Left ventricle myocardium inferior (tissue), 1 donor: ENCODE data around the gene ABHD14A. TPM values are rescaled to one million over a fixed set of nuclear protein-coding genes. Genes with fewer than 3 reads are reported as not detected.

Experiments used
- DNase-seq: peaks from one replicate; pipeline ENCODE4 v3.0.0-alpha.2; 2020
- H3K27ac ChIP-seq: fragments of 200-600 bp; replicated peaks from 2 replicates; pipeline ENCODE4 v1.8.0; 2021
- H3K27me3 ChIP-seq: fragments of 200-600 bp; 2 replicates; pipeline ENCODE4 v1.8.0; 2021; ENCODE audit warnings: low read depth
- H3K36me3 ChIP-seq: fragments of 200-600 bp; 2 replicates; pipeline ENCODE4 v1.8.0; 2021
- H3K4me1 ChIP-seq: fragments of 200-600 bp; 2 replicates; pipeline ENCODE4 v1.8.0; 2021
- H3K4me3 ChIP-seq: fragments of 200-600 bp; 2 replicates; pipeline ENCODE4 v1.8.0; 2021; ENCODE audit warnings: mild to moderate bottlenecking, moderate library complexity
- H3K9me3 ChIP-seq: fragments of 200-600 bp; replicated peaks from 2 replicates; pipeline ENCODE4 v1.8.0; 2021
- CTCF ChIP-seq: fragments of 200-600 bp; IDR thresholded peaks from 2 replicates; pipeline ENCODE4 v1.8.0; 2021; ENCODE audit warnings: antibody characterized with exemption, mild to moderate bottlenecking, borderline replicate concordance
- intact Hi-C: fragments of 100-400 bp; cut with micrococcal nuclease; formaldehyde crosslinking; loops from one replicate; pipeline ENCODE4 v1.11.0; 2022
- total RNA-seq: library from RNA; stranded (reverse); fragmentation: NEBNext Ultra II Directional; extraction: Animal tissue kit (Norgen Biotek cat#: 25700); gene quantifications from one replicate; pipeline ENCODE4 v1.2.1, GENCODE V29; 2021
- donor health status: DM: no; HTN: yes; CAD: no; lungs with severe emphysema.

The ABHD14A gene
- total RNA-seq, 1 donor from 2014 or later: 25.8 TPM

- intact Hi-C loops: loop anchor here (5.0 to 10.0 kb wide), 2 partner anchors 53 to 141 kb away; partner anchors contain the start of gene DUSP7
- H3K27ac ChIP-seq: no peak overlapping the region
- no peak overlapping the region for H3K4me3 ChIP-seq
- no peaks in the 10 kb centered on the region for H3K27me3 ChIP-seq
- H3K4me1 ChIP-seq: peaks cover 35% of the 10 kb centered on the region
- H3K36me3 ChIP-seq: no peaks in the 10 kb centered on the region
- TF ChIP-seq CTCF: peak; percentile 91
- peak; percentile 77 for DNase-seq
- no peaks in the 10 kb centered on the region for H3K9me3 ChIP-seq
Measured at GRCh38 chr3:52001443-52001974, 26.6 kb downstream of the ABHD14A start.

- Histone ChIP-seq H3K27ac (no peak overlapping the region), H3K4me1 (peaks cover 47% of the 10 kb centered on the region), H3K36me3 (no peaks in the 10 kb centered on the region), H3K27me3 (no peaks in the 10 kb centered on the region), H3K9me3 (no peaks in the 10 kb centered on the region), H3K4me3 (no peak overlapping the region)
- DNase-seq: no peak
- intact Hi-C loops: loop anchor here (5.0 to 10.0 kb wide), 2 partner anchors 52 to 140 kb away; partner anchors contain the start of gene DUSP7
- TF ChIP-seq CTCF: no peak
Measured at GRCh38 chr3:52002748-52003147, 27.9 kb downstream of the ABHD14A start.

DNA sequence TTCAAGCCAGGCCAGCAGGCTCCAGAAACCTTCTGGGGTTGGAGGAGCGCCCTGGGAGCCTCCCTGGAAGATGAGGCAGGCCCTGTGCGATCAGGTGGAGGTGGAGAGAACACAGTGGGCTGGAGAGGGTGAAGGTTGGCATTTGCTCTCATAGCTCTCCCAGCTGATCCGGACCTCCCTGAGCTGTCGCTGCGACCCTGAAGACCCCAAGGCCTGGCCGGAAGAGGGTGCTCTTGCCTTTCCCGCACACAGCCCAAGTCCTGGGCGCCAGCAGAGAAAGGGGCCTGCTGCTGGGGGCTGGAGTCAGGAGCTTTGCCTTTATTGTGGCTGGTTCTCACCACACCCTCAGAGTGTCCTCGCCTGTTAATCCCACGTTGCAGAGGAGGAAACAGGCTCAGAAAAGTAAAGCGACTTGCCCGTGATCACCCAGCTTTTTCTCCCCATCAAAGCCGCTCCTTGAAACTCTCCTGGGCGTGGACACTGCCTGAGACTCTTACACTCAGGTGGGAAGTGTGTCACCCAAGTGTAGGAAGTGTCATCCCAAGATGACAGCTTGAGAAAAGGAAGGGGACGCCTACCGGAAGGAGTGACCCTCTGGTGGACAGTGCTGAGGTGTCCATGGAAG lies 29.4 kb downstream of the ABHD14A start:
- no peaks in the 10 kb centered on the region for H3K27me3 ChIP-seq
- DNase-seq: peak; percentile 67
- peak; percentile 84 for TF ChIP-seq CTCF
- no peak overlapping the region for H3K4me3 ChIP-seq
- no peaks in the 10 kb centered on the region for H3K36me3 ChIP-seq
- H3K4me1 ChIP-seq: peaks cover 51% of the 10 kb centered on the region
- no peaks in the 10 kb centered on the region for H3K9me3 ChIP-seq
- H3K27ac ChIP-seq: peak overlapping the region; percentile 80
- intact Hi-C loops: loop anchor here (1.0 to 10.0 kb wide), 3 partner anchors 51 to 138 kb away; partner anchors contain the start of gene DUSP7

DNA sequence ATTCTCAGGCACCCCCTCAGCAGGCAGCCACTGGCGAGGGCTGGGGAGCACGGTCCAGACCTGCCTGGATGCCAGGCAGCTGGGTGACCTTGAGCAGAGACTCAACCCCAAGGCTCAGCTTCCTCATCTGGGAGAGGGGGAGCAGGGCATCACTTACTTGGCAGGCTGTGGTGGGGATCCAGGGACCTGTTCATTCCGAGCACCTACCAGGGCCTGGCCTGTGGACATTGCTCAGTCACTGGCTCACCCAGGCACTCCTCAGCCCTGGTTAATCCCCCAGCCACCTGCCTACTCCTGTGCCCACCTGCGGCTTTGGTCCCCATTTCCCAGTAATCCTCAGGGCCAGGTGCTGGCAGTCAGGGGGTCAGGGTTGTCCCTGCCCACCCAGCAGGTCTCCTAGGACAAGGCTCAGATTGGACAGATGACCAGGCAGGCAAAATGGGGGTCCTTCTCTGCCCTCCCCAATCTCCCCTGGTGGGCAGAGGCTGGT lies 30.1 kb downstream of the ABHD14A start:
- Histone ChIP-seq H3K27me3 (no peaks in the 10 kb centered on the region), H3K4me1 (peaks cover 51% of the 10 kb centered on the region), H3K4me3 (peak overlapping the region; percentile 34), H3K27ac (peak overlapping the region; percentile 80), H3K36me3 (no peaks in the 10 kb centered on the region), H3K9me3 (no peaks in the 10 kb centered on the region)
- no peak for DNase-seq
- TF ChIP-seq CTCF: no peak
- intact Hi-C loops: loop anchor here (1.0 to 10.0 kb wide), 3 partner anchors 50 to 137 kb away; partner anchors contain the start of gene DUSP7

DNA sequence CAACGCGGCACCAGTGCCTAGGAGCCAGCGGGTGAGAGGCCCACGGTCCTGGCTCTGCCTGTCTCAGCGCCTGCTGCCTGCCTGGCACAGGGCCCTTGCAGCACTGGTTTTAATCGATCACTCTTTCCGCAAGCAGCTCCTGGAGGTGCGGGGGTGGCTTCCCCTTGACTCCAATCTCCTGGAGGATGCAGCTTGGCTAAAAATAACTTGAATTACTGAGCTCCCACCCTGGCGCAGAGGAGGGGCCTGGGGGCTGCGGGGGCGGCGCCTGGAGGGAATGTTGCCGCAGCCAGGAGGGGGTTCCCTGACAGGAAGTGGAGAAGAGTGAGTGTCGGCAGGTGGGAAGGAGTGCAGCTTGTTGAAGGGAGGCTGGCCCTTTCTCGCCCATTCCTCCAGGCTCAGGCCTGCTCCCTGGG lies 30.7 kb downstream of the ABHD14A start:
- H3K36me3 ChIP-seq: no peaks in the 10 kb centered on the region
- no peaks in the 10 kb centered on the region for H3K27me3 ChIP-seq
- peak overlapping the region; percentile 34 for H3K4me3 ChIP-seq
- H3K9me3 ChIP-seq: no peaks in the 10 kb centered on the region
- peaks cover 51% of the 10 kb centered on the region for H3K4me1 ChIP-seq
- intact Hi-C loops: loop anchor here (10.0 kb wide), 1 partner anchor 49 kb away; the partner anchor contains the start of gene DUSP7
- no peak for TF ChIP-seq CTCF
- H3K27ac ChIP-seq: peak overlapping the region; percentile 80
- no peak for DNase-seq
